NCI-H82 treated with DMSO at 0.1 percent for 48 hours (cell line): ENCODE results near the gene RTF2.

Experiments
- DNase-seq: peaks from one replicate; lab custom pipeline; 2025; ENCODE audit not compliant: unreplicated experiment; lab: John Stamatoyannopoulos, UW

Gene RTF2, protein sequence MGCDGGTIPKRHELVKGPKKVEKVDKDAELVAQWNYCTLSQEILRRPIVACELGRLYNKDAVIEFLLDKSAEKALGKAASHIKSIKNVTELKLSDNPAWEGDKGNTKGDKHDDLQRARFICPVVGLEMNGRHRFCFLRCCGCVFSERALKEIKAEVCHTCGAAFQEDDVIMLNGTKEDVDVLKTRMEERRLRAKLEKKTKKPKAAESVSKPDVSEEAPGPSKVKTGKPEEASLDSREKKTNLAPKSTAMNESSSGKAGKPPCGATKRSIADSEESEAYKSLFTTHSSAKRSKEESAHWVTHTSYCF

DNA sequence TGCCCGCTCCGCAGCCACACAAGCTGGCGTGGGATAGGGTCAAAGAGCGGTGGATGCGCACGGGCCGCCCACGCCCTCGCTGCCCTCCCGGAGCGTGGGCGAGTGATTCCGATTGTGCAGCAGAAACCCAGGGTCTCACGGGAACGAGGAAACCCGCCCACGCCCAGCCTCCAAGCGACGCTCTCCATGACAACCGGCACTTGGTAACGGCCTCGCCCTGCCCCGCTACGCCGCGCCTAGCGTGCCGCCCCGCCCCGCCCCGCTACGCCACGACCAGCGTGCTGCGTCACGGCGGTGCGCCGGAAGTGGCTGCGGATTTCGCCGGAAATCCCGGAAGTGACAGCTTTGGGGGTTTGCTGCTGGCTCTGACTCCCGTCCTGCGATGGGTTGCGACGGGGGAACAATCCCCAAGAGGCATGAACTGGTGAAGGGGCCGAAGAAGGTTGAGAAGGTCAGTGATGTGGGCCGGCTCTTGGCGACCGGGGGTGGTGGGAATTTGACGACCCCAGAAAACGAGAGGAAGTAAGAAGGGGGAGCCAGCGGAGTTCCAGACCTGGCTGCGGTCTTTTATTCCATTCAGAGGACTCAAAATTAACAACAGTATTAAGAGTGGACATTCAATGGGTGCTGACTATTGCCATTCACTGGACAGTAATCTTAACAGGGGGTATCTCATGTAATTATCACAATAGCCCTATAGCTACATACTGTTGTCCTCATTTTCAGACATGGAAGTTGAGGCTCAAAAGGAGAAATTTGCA is at the start of gene RTF2:
Gene RTF2, plus strand, starts transcription at position 312 of the 761 bp plus-strand sequence. Its CDS starts 71 bp downstream, at position 383.
- DNase-seq: peak; percentile 71

DNA sequence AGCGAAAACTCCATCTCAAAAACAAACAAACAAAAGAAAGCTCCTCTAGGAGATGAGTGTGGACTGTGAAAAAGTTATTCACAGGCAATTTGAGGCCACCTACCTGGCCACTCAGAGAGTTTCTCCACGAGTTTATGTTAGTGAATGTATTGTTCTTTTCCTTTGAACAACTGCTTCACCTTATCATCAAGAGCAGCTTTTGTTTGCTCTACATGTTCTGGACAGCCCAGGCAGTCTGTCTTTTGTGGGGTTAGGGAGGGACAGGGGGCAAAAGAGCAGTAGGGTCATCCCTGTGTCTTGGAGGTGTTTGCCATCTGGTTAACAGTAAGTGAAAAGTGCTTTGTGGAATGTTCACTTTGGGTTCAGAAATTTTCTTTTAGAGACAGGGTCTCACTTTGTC is 48.4 kb upstream of the RTF2 start:
- DNase-seq: no peak

DNA sequence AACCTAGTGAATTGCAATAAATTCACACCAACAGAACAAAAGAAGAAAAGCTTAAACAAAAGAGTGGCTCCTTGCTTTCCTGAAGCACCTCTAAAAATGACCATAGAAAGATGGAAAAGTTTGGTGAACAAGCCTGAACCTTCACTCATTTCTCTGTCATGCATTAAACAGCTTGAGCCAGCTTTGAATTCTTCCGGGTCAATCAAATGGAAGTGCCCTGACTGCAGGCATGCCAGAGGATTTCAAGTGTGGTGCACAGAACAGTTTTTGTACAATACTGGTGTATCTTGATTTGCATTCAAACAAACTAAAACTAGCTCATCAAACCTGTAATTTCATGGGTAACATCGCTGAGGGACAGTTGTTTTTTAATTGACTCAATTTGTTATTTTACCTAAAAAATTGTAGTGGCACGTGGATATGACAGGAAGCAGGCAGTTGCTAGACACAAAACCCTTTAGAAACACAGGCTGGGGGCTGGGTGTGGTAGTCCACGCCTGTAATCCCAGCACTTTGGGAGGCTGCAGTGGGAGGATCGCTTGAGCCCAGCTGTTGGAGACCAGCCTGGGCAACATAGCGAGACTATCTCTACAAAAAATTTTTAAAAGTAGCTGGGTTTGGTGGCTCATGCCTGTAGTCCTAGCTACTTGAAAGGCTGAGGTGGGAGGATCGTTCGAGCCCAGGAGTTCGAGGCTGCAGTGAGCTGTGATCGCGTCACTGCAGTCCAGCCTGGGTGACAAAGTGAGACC is 47.3 kb upstream of the RTF2 start:
- no peak for DNase-seq

DNA sequence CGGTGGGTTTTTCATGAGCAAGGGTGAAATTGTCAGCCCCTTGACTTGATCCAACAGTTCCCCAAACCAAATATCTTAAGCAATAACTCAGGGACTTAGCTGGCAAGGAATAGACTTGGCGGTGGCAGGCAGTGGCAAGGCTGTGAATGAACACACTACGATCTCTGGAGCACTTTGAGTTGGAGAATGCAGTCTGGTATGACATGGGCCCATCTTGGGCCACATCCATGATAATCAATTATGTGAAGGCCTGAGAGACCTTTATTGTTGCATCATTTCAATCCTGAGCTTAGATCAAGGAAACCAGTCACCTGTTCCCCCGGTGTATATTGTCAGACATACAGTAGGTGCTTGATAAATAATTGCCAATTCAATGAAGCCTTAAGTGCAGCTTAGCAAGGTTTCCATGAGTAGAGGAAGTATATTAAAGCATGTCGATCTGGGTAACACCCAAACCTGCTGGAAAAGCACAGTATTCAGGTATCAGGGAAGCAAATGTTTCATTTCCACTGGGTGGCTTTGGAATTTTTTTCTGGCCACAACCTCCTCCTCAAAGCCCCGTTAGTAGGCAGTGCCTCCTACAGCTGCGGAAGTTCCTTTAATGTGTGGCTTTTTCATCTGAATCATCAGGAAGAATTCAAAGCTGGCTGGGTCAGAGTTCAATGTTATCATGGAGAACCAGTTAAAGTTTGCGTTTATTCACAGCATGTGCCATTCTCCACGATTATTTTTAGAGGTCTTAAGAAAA is 46.2 kb upstream of the RTF2 start:
- no peak for DNase-seq

DNA sequence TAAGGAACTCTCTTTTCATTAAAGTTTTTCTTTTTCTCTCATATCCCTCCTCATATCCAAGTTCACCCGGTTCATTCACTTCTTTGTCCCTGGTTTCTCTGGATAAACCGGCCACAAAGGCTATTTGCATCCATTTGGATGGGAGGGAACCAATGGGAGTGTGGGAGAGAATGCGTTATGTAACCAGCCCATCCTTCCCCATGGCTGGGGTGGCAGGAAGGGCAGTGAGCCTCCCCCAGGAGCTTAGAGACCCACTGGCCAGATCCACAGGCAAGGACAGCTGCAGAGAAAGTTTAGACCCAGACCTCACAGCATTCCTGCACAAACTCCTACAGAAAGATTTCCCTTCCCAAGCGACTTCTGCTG is 45.6 kb upstream of the RTF2 start:
- DNase-seq: no peak

DNA sequence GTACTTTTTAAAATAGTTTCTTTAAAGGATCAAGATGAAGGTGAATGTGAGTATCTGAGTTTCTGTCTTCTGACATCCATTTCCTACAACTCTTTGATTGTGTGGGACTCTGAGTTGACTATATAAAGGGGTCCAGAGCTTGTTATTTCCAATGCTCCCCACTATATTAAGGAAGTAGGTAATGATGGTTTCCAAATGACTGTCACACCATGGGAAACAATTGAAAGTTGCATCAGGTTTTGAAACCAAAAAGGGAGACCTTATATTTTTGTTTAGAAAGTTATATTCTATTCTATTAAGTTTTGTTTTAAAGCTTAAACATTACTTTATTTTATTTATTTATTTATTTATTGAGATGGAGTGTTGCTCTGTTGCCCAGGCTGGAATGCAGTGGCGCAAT is 45.2 kb upstream of the RTF2 start:
- DNase-seq: no peak

DNA sequence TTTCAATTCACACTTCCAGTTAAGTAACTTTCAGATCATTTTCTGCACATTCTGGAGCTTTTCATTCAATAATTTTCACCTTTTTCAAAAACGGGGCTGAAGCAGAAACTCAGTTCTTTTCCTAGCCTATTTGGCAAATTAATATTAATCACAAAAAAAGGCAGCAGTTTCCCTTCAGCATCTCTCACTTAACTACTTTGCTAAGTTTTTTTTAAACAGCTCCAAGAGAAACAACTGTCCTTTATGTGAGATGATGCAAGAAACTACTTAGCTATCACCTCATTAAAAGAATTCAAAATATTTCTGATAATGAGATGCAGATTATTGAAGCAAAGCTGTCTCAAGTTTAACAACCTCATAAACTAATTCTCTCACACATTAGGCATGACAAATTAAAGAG is 44.5 kb upstream of the RTF2 start:
- DNase-seq: no peak

DNA sequence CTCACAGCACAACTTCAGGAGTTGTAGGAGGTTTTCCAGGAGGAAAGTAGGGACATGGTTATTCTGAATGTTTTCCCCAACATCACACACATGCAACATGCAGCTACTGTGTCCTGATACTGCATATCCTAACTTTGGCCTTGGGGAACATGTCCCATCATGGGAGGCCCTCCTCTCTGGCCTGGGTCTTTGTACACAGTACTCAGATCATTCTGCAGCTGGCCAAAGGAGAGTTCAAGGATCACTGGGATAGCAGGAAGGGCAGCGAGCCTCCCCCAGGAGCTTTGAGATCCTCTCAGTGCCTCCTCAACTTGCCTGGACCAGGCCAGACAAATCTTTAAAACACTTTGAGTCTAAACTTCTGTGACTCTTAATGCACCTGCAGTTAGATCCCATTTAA is 43.5 kb upstream of the RTF2 start:
- no peak for DNase-seq

DNA sequence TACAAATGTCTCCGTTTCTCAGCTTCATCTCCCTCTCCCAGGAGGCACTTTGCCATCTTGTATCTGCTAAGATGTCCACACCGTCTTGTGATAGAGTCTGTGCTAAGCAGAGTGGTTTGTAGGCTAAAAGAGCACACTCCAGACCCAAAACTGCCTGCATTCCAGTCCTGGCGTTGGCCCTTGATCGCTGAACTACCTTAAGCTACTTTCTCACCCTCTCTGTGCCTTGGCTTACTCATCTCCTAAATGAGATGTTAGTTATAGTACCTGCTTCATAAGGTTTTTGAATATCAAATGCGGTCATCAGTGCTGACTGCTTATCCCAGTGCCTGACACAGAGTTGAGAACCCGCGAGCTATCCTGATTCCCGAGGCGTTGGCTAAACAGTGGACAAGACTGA is 42.4 kb upstream of the RTF2 start:
- DNase-seq: no peak

DNA sequence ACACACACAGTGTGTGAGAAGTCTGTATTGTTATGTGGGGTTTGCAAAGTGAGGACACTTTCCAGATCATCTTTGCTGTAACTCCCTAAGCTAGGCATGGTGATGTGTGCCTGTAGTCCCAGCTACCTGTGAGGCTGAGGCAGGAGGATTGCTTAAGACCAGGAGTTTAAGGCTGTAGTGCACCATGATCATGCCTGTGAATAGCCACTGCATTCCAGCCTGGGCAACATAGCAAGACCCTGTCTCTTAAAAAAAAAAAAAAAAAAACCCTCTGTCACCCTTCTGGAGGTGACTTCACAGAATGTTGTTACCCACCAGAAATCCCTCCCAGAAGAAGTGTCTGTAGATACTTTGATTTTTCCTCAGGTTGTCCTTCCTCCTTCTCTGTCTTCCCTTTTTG is 41.5 kb upstream of the RTF2 start:
- DNase-seq: no peak

DNA sequence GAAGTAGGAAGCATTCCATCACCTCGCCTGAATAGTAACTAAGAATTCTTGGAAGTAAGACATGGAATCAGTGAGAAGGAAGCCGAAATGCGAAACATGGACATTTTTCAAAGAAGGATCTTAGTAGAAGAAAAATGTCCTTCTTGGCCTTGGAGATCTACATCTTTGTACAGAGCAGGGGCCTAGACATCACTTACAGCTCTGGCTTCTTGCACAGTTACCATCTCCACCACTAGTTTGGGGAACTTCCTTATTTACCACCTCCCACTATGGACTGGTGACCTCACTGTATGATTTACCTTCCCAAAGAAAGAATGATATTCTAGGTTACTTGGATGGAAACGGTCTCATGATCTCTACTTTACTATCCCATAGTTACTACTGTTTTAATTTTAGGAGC is 40.6 kb upstream of the RTF2 start:
- no peak for DNase-seq

DNA sequence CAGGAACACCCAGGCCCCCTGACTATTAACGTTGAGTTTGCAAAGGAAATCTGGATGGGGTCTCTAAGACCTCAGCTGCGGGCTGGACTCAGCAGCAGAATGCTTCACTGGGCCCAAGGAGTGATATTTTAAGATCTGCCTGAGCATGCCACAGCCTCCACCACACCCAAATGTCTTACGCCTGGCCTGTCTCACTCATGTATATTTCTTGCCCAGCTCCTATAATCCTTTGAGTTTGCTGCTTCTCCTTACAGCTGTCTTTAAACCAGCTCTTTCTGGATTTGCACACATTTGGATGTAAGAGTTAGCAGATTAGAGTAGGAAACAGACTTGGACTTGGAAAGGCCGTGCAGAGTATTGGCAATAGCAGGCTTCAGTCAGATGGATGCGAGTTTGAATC is 40.0 kb upstream of the RTF2 start:
- no peak for DNase-seq

DNA sequence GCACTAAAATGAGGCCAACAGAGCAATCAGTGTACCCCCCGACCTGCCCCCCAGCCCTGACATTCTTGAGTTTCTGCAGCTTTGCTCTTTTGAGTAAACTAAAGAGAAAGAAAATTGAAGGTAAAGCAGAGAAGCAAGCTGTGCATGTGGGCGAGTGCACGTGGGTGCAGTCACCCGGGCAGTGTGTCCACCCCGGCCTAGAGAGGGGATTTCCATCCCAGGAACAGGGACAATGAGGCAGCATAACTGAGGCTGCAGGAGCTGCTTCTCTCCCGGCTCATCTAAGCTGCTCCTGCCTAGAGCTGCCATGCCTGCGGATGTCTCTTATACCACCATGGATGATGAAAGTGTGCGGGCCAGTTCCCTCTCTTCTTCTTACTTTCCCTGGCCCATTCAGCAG is 39.5 kb upstream of the RTF2 start:
- no peak for DNase-seq

DNA sequence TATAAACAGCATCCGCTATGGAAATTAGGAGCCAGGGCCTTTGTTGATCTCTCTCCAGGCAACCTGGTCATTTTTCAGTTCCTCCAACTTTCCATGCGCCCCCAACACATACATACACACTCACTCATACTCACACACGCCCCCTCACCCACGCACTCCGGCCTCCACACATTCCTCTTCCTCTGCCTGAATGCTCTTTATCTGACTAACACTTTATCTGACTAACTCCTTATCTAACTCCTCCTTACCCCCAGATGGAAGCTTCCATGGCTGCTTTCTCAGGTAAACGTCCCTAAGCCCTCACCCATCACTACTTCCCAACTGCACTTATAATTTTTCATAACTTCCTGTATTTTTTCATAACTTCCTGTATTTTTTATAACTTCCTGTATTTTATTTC is 38.9 kb upstream of the RTF2 start:
- DNase-seq: no peak

DNA sequence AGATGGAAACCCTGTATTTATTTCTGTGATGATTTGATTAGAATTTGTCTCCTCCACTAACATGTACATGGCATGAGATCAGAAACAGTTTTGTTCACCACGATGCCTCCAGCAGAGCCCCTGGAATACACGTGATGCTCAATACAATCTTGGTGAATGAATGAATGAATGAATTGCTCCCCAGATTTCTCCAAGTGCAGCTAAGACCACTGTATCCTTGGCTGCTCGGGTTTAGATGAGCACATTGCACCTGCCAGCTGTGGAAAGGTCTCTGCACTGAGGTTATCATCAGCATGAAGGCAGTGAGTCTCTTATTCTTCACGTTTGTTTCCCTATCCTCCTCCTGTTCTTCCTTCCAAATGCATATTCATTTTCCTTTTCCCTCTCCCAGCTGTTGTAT is 38.5 kb upstream of the RTF2 start:
- DNase-seq: no peak

DNA sequence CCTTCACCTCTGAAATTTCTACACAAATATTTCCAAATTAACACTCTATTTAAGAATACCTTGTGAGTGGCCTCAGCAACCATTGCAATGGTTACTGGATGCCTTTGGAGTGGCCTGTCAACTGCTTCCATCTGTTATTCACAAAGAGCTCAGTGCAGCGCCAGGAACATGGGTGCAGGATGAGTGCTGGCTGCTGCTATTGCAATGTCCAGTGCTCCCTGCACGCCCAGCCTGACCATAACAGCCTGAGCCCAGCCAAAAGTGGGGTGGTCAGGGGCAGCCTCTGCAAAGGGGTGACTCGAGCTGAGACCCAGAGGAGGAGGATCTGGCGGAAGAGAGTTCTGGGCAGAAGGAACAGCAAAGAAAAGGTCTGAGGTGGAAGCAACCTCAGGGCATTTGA is 38.0 kb upstream of the RTF2 start:
- no peak for DNase-seq

DNA sequence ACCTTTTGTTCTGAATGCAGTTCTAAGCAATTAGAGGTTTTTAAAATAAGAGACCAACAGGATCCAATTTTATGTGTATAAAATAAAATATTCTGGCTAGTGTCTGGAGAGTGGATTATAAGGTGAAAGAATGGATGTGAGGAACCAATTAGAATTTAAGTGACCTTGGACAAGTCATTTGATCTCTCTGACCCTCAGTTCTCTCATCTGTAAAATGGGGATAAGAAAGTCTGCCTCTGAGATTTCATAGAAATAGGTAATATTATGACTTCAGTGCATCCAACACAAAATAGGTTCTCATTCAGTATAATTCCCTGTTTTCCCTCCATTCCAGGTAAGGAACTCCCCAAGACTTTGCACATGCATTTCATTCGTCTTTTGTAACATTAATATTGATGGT is 37.5 kb upstream of the RTF2 start:
- no peak for DNase-seq

DNA sequence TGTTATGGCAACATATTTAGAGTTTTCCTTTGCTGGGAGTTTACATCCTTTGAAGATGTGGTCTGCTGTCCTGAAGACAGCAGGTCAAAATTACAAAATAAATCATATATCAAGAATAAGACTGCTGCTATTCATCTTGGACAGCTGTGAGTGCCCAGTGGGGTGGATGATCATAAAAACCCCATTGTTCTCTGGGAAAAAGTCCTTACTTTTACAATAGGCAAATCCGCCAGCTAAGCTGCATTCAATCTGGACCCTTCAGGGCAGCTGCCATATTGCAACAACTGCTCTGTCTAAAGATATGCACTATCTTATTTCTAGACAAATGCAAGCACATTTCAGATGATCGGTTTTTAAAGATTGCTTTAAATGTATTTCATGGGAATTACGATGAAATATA is 37.0 kb upstream of the RTF2 start:
- no peak for DNase-seq

DNA sequence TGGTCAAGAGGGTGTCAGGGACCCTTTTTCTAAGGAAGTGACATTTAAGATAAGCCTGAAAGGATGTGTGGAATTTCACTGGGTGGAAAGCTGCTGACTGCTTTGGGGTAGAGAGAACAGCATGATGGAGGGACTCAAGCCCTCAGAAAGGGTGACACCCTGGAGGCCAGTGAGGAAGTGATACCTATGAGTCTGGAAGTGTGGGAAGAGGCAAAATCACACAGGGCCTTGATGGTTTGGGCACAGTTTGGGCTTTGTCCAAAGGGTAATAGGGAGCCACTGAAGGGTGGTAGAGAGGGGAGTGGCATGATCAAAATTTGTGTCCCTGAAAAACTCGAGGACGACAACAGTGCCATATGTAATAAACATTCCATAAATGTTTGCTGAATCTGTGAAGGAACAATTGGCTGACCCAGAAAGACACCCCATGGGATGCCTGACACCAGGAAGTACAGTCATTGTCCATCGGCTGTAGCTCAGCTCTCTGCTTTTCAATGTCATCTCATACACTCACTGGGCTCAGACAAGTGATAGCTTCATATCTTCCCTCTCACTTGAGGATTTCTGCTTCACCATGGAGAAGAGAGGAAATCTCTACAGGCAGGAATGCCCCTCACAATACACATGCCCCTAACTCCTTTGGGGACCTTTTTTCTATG is 35.1 kb upstream of the RTF2 start:
- no peak for DNase-seq

DNA sequence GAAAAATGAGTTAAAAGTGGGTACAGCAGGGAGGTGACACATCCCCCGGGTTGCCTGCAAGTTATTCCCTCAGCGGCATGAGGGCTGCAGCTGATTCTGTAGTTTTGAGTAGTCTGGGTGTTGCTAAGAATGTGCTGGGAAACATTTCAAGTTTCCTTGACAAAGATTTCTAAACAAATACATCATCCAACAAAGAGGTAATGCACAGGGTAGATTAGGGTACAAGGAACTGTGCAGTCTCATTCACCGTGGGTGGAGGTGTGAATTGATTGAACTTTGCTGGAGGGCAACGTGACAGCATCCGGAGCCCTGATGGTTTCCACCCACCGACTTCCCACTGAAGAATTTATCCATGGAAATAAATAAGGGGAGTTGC is 34.6 kb upstream of the RTF2 start:
- no peak for DNase-seq
